Measurements from ENCODE around the gene PLEKHA7. TPM values are rescaled to one million over a fixed set of nuclear protein-coding genes. Genes with fewer than 3 reads are reported as not detected.

PLEKHA7 gene
- polyA plus RNA-seq, 1 donor (not counting 4 experiments of a cell fraction or from before 2014, with no cell fraction given): 1.4 TPM

DNA sequence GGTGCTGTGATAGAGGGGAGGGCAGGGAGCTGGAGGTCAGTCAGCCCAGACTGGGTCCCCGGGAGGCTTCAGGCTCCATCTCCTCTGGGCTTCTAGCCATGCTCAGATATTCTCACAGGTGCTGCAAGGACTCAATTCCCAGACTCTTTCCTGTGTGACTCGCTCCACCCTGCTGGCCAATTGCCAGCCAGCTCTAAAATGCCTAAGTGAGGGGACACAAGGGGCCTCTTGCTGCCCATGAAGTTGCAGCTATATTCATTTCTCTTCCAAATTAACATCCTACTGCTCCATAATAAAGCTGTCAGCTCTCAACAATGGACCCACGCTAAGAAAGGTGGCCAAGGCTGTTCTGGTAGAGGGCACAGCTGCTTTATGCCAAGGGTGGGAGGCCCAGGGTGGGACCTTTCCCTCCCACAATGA lies 101.5 kb downstream of the PLEKHA7 start:
- Histone ChIP-seq H3K4me3 (ENCODE audit: control insufficient read depth in 2 of 3, extremely low read depth in 1 of 3, insufficient read depth in 2 of 3, low read depth in 1 of 3, low read length in 3 of 3) (no peak overlapping the region), H3K9me1 (ENCODE audit: control insufficient read depth, extremely low read depth, insufficient read depth, low read length) (no peaks in the 10 kb centered on the region), H3K9ac (ENCODE audit: control insufficient read depth, extremely low read depth, insufficient read depth, low read length) (no peak overlapping the region), H3K27ac (ENCODE audit: control insufficient read depth, insufficient read depth, low read length) (no peak overlapping the region), H3K79me2 (ENCODE audit: control insufficient read depth, insufficient read depth, low read length) (no peaks in the 10 kb centered on the region), H3K4me2 (ENCODE audit: control insufficient read depth, extremely low read depth, insufficient read depth, low read depth, low read length) (no peak overlapping the region), H4K20me1 (ENCODE audit: control insufficient read depth, extremely low read depth, insufficient read depth, low read length) (no peaks in the 10 kb centered on the region), H3K36me3 (ENCODE audit: control insufficient read depth in 2 of 2, extremely low read depth in 1 of 2, insufficient read depth in 2 of 2, low read length in 2 of 2) (no peaks in the 10 kb centered on the region), H2AFZ (ENCODE audit: control insufficient read depth, low read length) (no peak overlapping the region), H3K27me3 (ENCODE audit: control insufficient read depth, extremely low read depth, insufficient read depth, low read length) (peaks cover 4% of the 10 kb centered on the region), H3K9me3 (ENCODE audit: control insufficient read depth, low read depth, low read length) (no peaks in the 10 kb centered on the region), H3K4me1 (ENCODE audit: control insufficient read depth, extremely low read depth, insufficient read depth, low read length) (peaks cover 4% of the 10 kb centered on the region)
- DNase-seq (ENCODE audit: low read depth, low spot score) (no peak), FAIRE-seq (no peak)
- TF ChIP-seq CTCF (optimal IDR thresholded peaks at IDR 0.05 in 1 of 3, IDR thresholded peaks at IDR 0.05 in 1 of 3, conservative IDR thresholded peaks at IDR 0.05 in 1 of 3; ENCODE audit: extremely low read depth in 1 of 3, insufficient read depth in 2 of 3, low read length in 3 of 3) (no peak), EZH2 (IDR thresholded peaks at IDR 0.05; ENCODE audit: low read length) (no peak)
- dilution Hi-C loops (cut with MboI; ENCODE audit: extremely low pct_ligation_motif_present, low sequenced_read_pairs): loop anchor here (25.0 kb wide), 1 partner anchor 100 kb away; no protein-coding TSS in a partner anchor

- dilution Hi-C loops (cut with MboI; ENCODE audit: extremely low pct_ligation_motif_present, low sequenced_read_pairs): loop anchor here (25.0 kb wide), 1 partner anchor 99 kb away; no protein-coding TSS in a partner anchor
- Histone ChIP-seq H3K36me3 (ENCODE audit: control insufficient read depth in 2 of 2, extremely low read depth in 1 of 2, insufficient read depth in 2 of 2, low read length in 2 of 2) (no peaks in the 10 kb centered on the region), H3K4me2 (ENCODE audit: control insufficient read depth, extremely low read depth, insufficient read depth, low read depth, low read length) (no peak overlapping the region), H3K27me3 (ENCODE audit: control insufficient read depth, extremely low read depth, insufficient read depth, low read length) (peaks cover 4% of the 10 kb centered on the region), H3K9ac (ENCODE audit: control insufficient read depth, extremely low read depth, insufficient read depth, low read length) (no peak overlapping the region), H4K20me1 (ENCODE audit: control insufficient read depth, extremely low read depth, insufficient read depth, low read length) (no peaks in the 10 kb centered on the region), H3K4me3 (ENCODE audit: control insufficient read depth in 2 of 3, extremely low read depth in 1 of 3, insufficient read depth in 2 of 3, low read depth in 1 of 3, low read length in 3 of 3) (no peak overlapping the region), H3K9me3 (ENCODE audit: control insufficient read depth, low read depth, low read length) (no peaks in the 10 kb centered on the region), H3K9me1 (ENCODE audit: control insufficient read depth, extremely low read depth, insufficient read depth, low read length) (no peaks in the 10 kb centered on the region), H3K4me1 (ENCODE audit: control insufficient read depth, extremely low read depth, insufficient read depth, low read length) (no peaks in the 10 kb centered on the region), H2AFZ (ENCODE audit: control insufficient read depth, low read length) (no peak overlapping the region), H3K79me2 (ENCODE audit: control insufficient read depth, insufficient read depth, low read length) (no peaks in the 10 kb centered on the region), H3K27ac (ENCODE audit: control insufficient read depth, insufficient read depth, low read length) (no peak overlapping the region)
- FAIRE-seq: no peak
- no peak for DNase-seq (ENCODE audit: low read depth, low spot score)
- TF ChIP-seq EZH2 (IDR thresholded peaks at IDR 0.05; ENCODE audit: low read length): no peak
- TF ChIP-seq CTCF (optimal IDR thresholded peaks at IDR 0.05 in 1 of 3, IDR thresholded peaks at IDR 0.05 in 1 of 3, conservative IDR thresholded peaks at IDR 0.05 in 1 of 3; ENCODE audit: extremely low read depth in 1 of 3, insufficient read depth in 2 of 3, low read length in 3 of 3): no peak
Observed at GRCh38 chr11:16911658-16912057, 102.6 kb downstream of the PLEKHA7 start.

All from keratinocyte (primary cell).